Gastroesophageal sphincter (tissue), 4 donors: ENCODE results near the gene PSMD7. TPM values are rescaled to one million over a fixed set of nuclear protein-coding genes. Genes with fewer than 3 reads are reported as not detected.

Experiments used
- ATAC-seq: fragments of 150-250 bp; one replicate; pipeline ENCODE4 v1.9.1; 2016; ENCODE audit warnings: mild to moderate bottlenecking, moderate library complexity
- H3K27ac ChIP-seq, 4 donors: fragments of 200-600 bp; sonication (generic) in 3 of 4; 1 replicate in 3 of 4; 2 replicates in 1 of 4; pipeline ENCODE4 v1.5.1; 2016 to 2019
- H3K27me3 ChIP-seq: fragments of 200-600 bp; sonication (generic); one replicate; pipeline ENCODE4 v1.5.1; 2019
- H3K36me3 ChIP-seq, 2 donors: fragments of 200-600 bp; sonication (generic); one replicate each; pipeline ENCODE4 v1.5.1; 2019; ENCODE audit warnings: control low read depth in 1 of 2
- H3K4me1 ChIP-seq, 3 donors: fragments of 200-600 bp; sonication (generic); 1 replicate in 2 of 3; 2 replicates in 1 of 3; pipeline ENCODE4 v1.5.1; 2016 to 2019; ENCODE audit warnings: control low read depth in 2 of 3
- H3K4me3 ChIP-seq, 2 donors: fragments of 200-600 bp; sonication (generic); one replicate each; pipeline ENCODE4 v1.5.1; 2019; ENCODE audit warnings: mild to moderate bottlenecking in 1 of 2, moderate library complexity in 1 of 2
- H3K9me3 ChIP-seq, 3 donors: fragments of 200-600 bp; sonication (generic); one replicate each; pipeline ENCODE4 v1.5.1; 2017 to 2019; ENCODE audit warnings: control low read depth in 2 of 3
- CTCF ChIP-seq, 4 experiments: fragments of 200-600 bp in 2 of 4; fragments of 450-650 bp in 2 of 4; sonication (generic) in 1 of 4; IDR thresholded peaks; one replicate each; pipeline ENCODE4 v1.5.1; 2017 to 2019; ENCODE audit warnings: antibody characterized with exemption in 4 of 4, mild to moderate bottlenecking in 2 of 4, moderate library complexity in 2 of 4
- EP300 ChIP-seq: sonication (generic); formaldehyde crosslinking; IDR thresholded peaks from one replicate; pipeline ENCODE4 v1.6.1; 2017; ENCODE audit warnings: antibody characterized with exemption, mild to moderate bottlenecking
- POLR2A ChIP-seq, 2 donors: fragments of 450-650 bp; IDR thresholded peaks; one replicate each; pipeline ENCODE4 v1.6.1; 2017; ENCODE audit warnings: antibody characterized with exemption in 2 of 2, mild to moderate bottlenecking in 2 of 2, moderate library complexity in 1 of 2
- POLR2AphosphoS5 ChIP-seq: sonication (generic); formaldehyde crosslinking; IDR thresholded peaks from one replicate; pipeline ENCODE4 v1.6.1; 2017; ENCODE audit warnings: antibody characterized with exemption
- WGBS, 2 donors: methylation state at CpG; one replicate each; pipeline ENCODE4 v1.1.5; 2018; ENCODE audit warnings: low coverage in 1 of 2; 5-methylcytosine and 5-hydroxymethylcytosine counted together
- total RNA-seq, 4 donors: library from RNA; depleted of rRNA; stranded (reverse); fragments of >200 nt; gene quantifications; one replicate each; pipeline ENCODE4 v1.1.0, GENCODE V29; 2016

The PSMD7 gene
- total RNA-seq, 4 donors from 2014 or later = 70.5 to 111 (median 105) TPM

GRCh38 chr16:74297145-74297665, 591 bp downstream of the PSMD7 start:
- Histone ChIP-seq H3K36me3 (peaks cover 9 to 41% of the 10 kb centered on the region in 2 donors), H3K9me3 (no peaks in the 10 kb centered on the region), H3K4me3 (peak overlapping the region; percentile 73 to 89), H3K27ac (peak overlapping the region; percentile 84 to 93 (median 93)), H3K27me3 (no peaks in the 10 kb centered on the region), H3K4me1 (peaks cover 6 to 43% (median 13%) of the 10 kb centered on the region in 3 donors)
- ATAC-seq = peak; percentile 10
- 0 to 1% methylated on average over 4 to 8 of the region's 27 CpGs for WGBS, 2 donors
- no peak for TF ChIP-seq EP300

- H3K36me3 ChIP-seq = peaks cover 18 to 50% of the 10 kb centered on the region in 2 donors
- 61 to 75% methylated on average over 2 of the region's 2 CpGs for WGBS, 2 donors
- H3K4me3 ChIP-seq = peak overlapping the region; percentile 73 to 89
- H3K27me3 ChIP-seq = no peaks in the 10 kb centered on the region
- H3K9me3 ChIP-seq = no peaks in the 10 kb centered on the region
- no peak for TF ChIP-seq CTCF (IDR thresholded peaks at IDR 0.05)
- TF ChIP-seq POLR2AphosphoS5 = no peak
- TF ChIP-seq EP300 = no peak
- no peak for TF ChIP-seq POLR2A (IDR thresholded peaks at IDR 0.05)
- ATAC-seq = no peak
- no peak overlapping the region for H3K27ac ChIP-seq
- peaks cover 6 to 43% (median 13%) of the 10 kb centered on the region in 3 donors for H3K4me1 ChIP-seq
Observed at GRCh38 chr16:74298104-74298503, 1.5 kb downstream of the PSMD7 start.

- no peak for TF ChIP-seq CTCF (IDR thresholded peaks at IDR 0.05)
- TF ChIP-seq POLR2A (IDR thresholded peaks at IDR 0.05) = no peak
- TF ChIP-seq POLR2AphosphoS5 = no peak
- no peak for TF ChIP-seq EP300
- Histone ChIP-seq H3K4me1 (peaks cover 6 to 30% (median 7%) of the 10 kb centered on the region in 3 donors), H3K27ac (no peak overlapping the region), H3K9me3 (no peaks in the 10 kb centered on the region), H3K36me3 (peaks cover 20 to 92% of the 10 kb centered on the region in 2 donors), H3K27me3 (no peaks in the 10 kb centered on the region), H3K4me3 (no peak overlapping the region)
- no peak for ATAC-seq
- WGBS, 2 donors = 82 to 88% methylated on average over 5 of the region's 5 CpGs
Observed at GRCh38 chr16:74302341-74302740, 5.7 kb downstream of the PSMD7 start.

- 75 to 79% methylated on average over 9 of the region's 10 CpGs for WGBS, 2 donors
- H3K9me3 ChIP-seq = no peaks in the 10 kb centered on the region
- no peak for ATAC-seq
- no peak overlapping the region for H3K4me3 ChIP-seq
- no peak for TF ChIP-seq POLR2A (IDR thresholded peaks at IDR 0.05)
- peak in 2 of 4 experiments; percentile 8 to 15 for TF ChIP-seq CTCF (IDR thresholded peaks at IDR 0.05)
- TF ChIP-seq POLR2AphosphoS5 = no peak
- TF ChIP-seq EP300 = no peak
- peaks cover 0 to 10% (median 0%) of the 10 kb centered on the region in 3 donors for H3K4me1 ChIP-seq
- no peaks in the 10 kb centered on the region for H3K27me3 ChIP-seq
- peaks cover 20 to 94% of the 10 kb centered on the region in 2 donors for H3K36me3 ChIP-seq
- H3K27ac ChIP-seq = no peak overlapping the region
Observed at GRCh38 chr16:74304164-74304834, 7.7 kb downstream of the PSMD7 start.

- Histone ChIP-seq H3K9me3 (no peaks in the 10 kb centered on the region), H3K4me3 (no peak overlapping the region), H3K4me1 (peaks cover 0 to 5% (median 0%) of the 10 kb centered on the region in 3 donors), H3K27ac (no peak overlapping the region), H3K36me3 (peaks cover 20 to 88% of the 10 kb centered on the region in 2 donors), H3K27me3 (no peaks in the 10 kb centered on the region)
- TF ChIP-seq POLR2AphosphoS5 (no peak), EP300 (no peak), CTCF (IDR thresholded peaks at IDR 0.05) (no peak)
- ATAC-seq = no peak
- WGBS, 2 donors = 65 to 77% methylated on average over 2 of the region's 2 CpGs
Observed at GRCh38 chr16:74304835-74305176, 8.2 kb downstream of the PSMD7 start.
